Mucosa of descending colon (tissue), 3 donors: ENCODE measurements around the gene ISL2. TPM values are rescaled to one million over a fixed set of nuclear protein-coding genes. Genes with fewer than 3 reads are reported as not detected.

Experiments used
- ATAC-seq: fragments of 200-7000 bp; cut with Tn5 transposase; one replicate; pipeline ENCODE4 v1.9.1; 2020; ENCODE audit warnings: mild to moderate bottlenecking, moderate library complexity
- DNase-seq, 3 donors: peaks; one replicate each; pipeline ENCODE4 v3.0.0-alpha.2; 2020
- H3K36me3 ChIP-seq: fragments of 200-600 bp; one replicate; pipeline ENCODE4 v1.8.0; 2021; ENCODE audit warnings: low read depth, mild to moderate bottlenecking
- H3K4me1 ChIP-seq: fragments of 200-600 bp; one replicate; pipeline ENCODE4 v1.8.0; 2021; ENCODE audit warnings: low read depth, mild to moderate bottlenecking
- H3K4me3 ChIP-seq: fragments of 200-600 bp; one replicate; pipeline ENCODE4 v1.8.0; 2021; ENCODE audit warnings: mild to moderate bottlenecking
- H3K9me3 ChIP-seq: fragments of 200-600 bp; one replicate; pipeline ENCODE4 v1.8.0; 2021; ENCODE audit warnings: mild to moderate bottlenecking
- CTCF ChIP-seq: fragments of 200-600 bp; IDR thresholded peaks from one replicate; pipeline ENCODE4 v1.8.0; 2022; ENCODE audit warnings: antibody characterized with exemption, mild to moderate bottlenecking
- intact Hi-C, 2 donors: fragments of 100-400 bp; cut with DNase I in 1 of 2; cut with micrococcal nuclease in 1 of 2; formaldehyde crosslinking; loops; one replicate each; pipeline versions ENCODE4 v1.11.0 to v1.11.1; 2022; cut with DNase I, micrococcal nuclease
- total RNA-seq, 3 donors: library from RNA; stranded (reverse); fragmentation: NEBNext Ultra II Directional in 2 of 3; extraction: Animal tissue kit (Norgen Biotek cat#: 25700) in 2 of 3; gene quantifications; one replicate each; pipeline versions ENCODE4 v1.2.1 to v1.2.4, GENCODE V29; 2021 to 2023
- donor health status: DM: no; HTN: no; CAD: no; lungs with moderate emphysema.
- donor health status: DM: no; HTN: no; CAD: no.
- donor health status: DM: no; HTN: yes; CAD: no.

Gene ISL2
- total RNA-seq, 3 donors from 2014 or later: 0.51 to 2.1 (median 0.87) TPM

- intact Hi-C loops: no loop called here
- Histone ChIP-seq H3K4me1 (no peaks in the 10 kb centered on the region), H3K4me3 (no peak overlapping the region), H3K36me3 (no peaks in the 10 kb centered on the region), H3K9me3 (no peaks in the 10 kb centered on the region)
- TF ChIP-seq CTCF: no peak
- no peak for ATAC-seq
- no peak for DNase-seq
These were observed 40.6 kb downstream of the ISL2 start for GRCh38 chr15:76377217-76377616.

GRCh38 chr15:76377751-76378150, 41.2 kb downstream of the ISL2 start:
- intact Hi-C loops: no loop called here
- Histone ChIP-seq H3K4me1 (no peaks in the 10 kb centered on the region), H3K9me3 (no peaks in the 10 kb centered on the region), H3K36me3 (no peaks in the 10 kb centered on the region), H3K4me3 (no peak overlapping the region)
- ATAC-seq (no peak), DNase-seq (no peak)
- TF ChIP-seq CTCF: no peak

GRCh38 chr15:76378691-76379090, 42.1 kb downstream of the ISL2 start:
- DNase-seq: no peak
- intact Hi-C loops: no loop called here
- H3K4me3 ChIP-seq: no peak overlapping the region
- H3K36me3 ChIP-seq: no peaks in the 10 kb centered on the region
- ATAC-seq: no peak
- no peaks in the 10 kb centered on the region for H3K4me1 ChIP-seq
- H3K9me3 ChIP-seq: no peaks in the 10 kb centered on the region
- TF ChIP-seq CTCF: no peak

- Histone ChIP-seq H3K4me3 (no peak overlapping the region), H3K9me3 (no peaks in the 10 kb centered on the region), H3K36me3 (no peaks in the 10 kb centered on the region), H3K4me1 (no peaks in the 10 kb centered on the region)
- TF ChIP-seq CTCF: no peak
- intact Hi-C loops: no loop called here
- ATAC-seq: no peak
- DNase-seq: no peak
These were observed 43.7 kb downstream of the ISL2 start for GRCh38 chr15:76380249-76380648.

- H3K4me1 ChIP-seq: no peaks in the 10 kb centered on the region
- no peak for ATAC-seq
- intact Hi-C loops: no loop called here
- no peak overlapping the region for H3K4me3 ChIP-seq
- no peak for DNase-seq
- no peaks in the 10 kb centered on the region for H3K9me3 ChIP-seq
- H3K36me3 ChIP-seq: no peaks in the 10 kb centered on the region
- TF ChIP-seq CTCF: no peak
These were observed 44.8 kb downstream of the ISL2 start for GRCh38 chr15:76381366-76381765.
